ENCODE data around the gene FOXP1.
"Not testable (repeated sequence)": the region's sequence is repeated elsewhere in the genome, so short reads cannot be mapped to it uniquely, and the experiment has no call there.

Gene FOXP1

DNA sequence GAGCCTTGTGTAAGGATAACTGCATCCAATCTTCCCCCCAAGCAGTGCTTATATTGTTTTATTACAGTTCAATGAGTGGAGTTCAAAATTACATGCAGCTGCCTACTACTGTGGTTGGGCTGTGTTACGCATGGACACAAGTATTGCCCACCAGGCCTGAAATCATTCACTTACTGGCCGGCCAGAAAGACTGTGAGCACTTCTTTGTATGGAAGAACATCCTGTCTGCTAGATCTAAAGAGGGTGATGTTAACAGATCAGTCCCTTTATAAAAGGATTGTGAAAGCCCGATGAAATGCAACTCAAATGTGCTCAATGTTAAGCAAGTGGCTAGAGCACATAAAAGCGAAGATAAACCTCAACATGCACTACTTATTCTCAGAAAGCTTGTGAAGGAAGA is 132.5 kb downstream of the FOXP1 start:
- DNase-seq (ENCODE audit: low read depth): peak; percentile 24

DNA sequence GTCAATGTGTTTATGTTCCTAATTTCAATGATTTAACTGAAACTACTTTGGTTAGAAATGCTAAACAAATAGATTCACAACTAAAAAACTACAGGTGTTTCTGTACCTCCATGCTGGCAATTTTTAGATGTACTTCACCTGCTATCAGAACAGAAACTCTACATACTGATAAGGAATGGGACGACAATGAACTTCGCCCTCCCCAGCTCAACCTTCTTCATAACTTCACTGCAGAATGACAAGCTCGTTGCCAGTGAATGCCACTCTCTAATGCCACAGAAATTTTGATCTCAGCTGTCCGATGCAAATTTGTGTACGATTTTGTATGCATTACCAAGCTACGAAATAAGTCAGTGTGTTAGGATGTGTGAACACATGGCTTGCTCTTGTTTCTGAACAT is 133.4 kb downstream of the FOXP1 start:
- no peak for DNase-seq (ENCODE audit: low read depth)

- DNase-seq (ENCODE audit: low read depth): peak; percentile 41
These were observed 135.7 kb downstream of the FOXP1 start for GRCh38 chr3:71447803-71448202.

DNA sequence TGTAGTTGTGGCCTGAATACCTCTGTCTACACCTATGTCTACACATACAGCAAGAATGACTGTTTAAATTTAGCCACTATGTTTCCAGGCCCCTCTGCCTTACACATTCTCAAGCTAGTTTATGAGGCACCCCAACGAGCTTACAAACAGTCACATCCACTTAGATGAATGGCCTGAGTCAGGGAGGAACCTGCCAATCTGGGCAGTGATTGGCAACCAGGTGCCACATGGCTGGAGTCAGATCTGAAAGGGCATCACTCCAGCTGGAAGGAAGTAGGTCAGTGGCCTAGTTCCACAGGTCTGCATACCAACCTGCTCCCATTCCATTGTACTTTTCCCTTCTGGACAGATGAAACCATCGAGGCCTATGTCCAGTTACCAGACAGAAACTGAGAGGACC is 136.3 kb downstream of the FOXP1 start:
- DNase-seq (ENCODE audit: low read depth): no peak

DNA sequence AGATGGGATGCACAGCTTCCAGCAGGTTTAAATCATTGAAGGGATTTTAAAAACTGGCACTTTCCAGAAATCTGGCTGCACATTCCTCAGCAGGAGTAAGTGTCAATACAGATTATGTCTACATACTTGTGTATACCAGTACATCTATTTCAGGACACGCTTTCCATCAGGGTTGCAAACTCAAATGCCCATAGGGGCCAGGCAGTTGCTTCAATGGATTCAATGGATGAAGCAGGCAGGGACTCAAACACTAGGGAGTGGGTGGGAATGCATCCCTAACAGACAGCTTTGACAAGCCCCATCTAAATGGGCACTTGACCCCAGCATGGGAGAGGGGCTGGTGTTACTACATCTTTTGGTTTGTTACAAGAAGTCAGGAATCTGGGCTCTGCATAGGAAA is 136.8 kb downstream of the FOXP1 start:
- DNase-seq (ENCODE audit: low read depth): no peak

DNA sequence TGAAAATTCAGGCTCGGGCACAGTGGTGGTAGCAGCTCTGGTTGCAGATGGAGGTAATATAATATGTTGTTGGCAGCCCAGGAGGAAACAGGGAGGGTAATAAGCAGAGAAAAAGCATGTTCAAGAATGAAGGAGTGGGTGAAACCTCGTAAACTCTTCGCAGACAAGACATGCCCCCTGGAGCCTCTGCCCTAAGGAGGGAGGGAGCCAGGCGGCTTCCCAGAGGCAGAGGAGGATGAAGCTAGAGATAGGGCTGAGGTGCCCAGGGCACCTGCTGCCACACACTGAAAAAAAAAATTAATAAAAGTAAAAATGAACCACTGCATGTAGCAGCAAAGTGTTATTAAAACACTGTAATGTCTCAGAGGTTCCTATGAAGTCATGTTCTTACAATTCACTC is 137.3 kb downstream of the FOXP1 start:
- no peak for DNase-seq (ENCODE audit: low read depth)

DNA sequence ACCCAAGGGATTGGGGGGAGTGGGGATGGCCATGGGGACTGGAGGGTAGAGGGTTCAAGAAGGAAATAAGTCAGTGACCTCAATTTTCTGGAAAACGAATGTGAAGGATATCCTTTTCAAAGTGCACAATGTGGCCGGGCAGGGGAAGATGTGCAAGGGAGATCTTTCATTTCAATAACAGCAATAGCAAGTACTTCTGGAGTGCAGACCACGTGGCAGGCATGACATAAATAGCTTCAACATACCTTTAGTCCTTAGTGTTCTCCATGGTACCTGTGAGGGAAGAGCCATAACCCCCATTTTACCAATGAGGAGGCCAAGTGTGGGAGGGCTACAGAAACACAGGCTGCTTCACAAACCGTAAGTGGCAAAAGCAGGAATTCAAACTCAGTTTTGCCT is 138.7 kb downstream of the FOXP1 start:
- DNase-seq (ENCODE audit: low read depth): no peak

DNA sequence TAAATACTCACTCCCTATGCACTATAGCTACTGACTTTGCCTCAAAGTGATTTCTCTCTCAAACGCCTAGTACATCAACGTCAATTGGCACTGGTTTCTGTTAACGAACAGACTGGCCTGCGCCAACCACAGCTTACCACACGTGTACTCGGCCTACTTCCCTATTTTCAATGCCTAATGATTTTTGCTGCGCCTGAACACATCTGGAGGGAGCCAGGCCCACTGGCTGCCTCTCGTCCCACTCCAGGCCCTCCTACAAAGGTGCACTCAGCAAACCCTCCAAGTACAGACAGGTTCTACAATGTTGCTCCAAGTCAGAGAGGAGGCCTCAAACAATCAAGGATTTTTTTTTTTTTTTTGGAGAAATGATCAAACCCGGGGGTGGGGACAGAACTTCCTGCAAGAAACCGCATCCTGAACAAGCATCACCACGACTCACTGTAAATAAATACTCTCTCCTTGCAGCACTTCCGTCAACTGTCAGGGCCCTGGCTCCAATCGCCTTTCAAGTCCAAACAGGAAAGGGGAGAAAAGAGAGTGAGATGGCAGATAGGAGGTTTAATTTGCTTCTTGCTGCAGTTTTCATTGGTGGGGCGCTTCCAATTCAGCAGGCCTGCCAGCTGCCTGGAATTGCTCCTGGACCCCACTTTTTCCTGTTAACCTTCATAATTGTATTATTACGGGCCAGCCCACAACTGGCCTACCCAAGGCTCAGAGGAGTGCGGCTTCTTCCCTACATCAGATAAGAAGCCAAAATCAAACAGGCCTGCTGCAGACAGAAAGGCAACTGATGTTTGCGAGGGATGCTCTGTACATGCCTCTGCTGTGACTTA is 139.3 kb downstream of the FOXP1 start:
- DNase-seq (ENCODE audit: low read depth): peak; percentile 80

DNA sequence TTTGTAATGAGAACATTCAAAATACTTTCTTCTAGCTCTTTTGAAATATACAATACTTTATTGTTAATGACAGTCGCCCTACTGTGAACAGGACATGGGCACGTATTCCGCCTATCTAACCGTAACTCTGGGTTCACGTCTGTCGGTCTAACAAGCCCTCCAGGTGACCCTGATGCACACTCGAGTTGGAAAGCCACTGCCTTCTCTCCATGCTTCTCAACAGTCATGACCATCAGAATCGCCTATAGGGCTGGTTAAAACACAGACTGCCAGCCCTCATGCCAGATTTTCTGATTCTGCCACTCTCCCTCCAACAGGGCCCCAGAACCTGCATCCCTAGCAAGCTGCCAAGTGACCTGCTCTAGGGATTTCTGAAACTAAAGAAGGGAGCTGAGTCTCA is 140.2 kb downstream of the FOXP1 start:
- DNase-seq (ENCODE audit: low read depth): no peak

- DNase-seq (ENCODE audit: low read depth): no peak
These were observed 140.9 kb downstream of the FOXP1 start for GRCh38 chr3:71442652-71443042.

GRCh38 chr3:71441925-71442651 is 141.4 kb downstream of the FOXP1 start:
- no peak for DNase-seq (ENCODE audit: low read depth)

GRCh38 chr3:71441217-71441924 is 142.2 kb downstream of the FOXP1 start:
- DNase-seq (ENCODE audit: low read depth): peak; percentile 26

DNA sequence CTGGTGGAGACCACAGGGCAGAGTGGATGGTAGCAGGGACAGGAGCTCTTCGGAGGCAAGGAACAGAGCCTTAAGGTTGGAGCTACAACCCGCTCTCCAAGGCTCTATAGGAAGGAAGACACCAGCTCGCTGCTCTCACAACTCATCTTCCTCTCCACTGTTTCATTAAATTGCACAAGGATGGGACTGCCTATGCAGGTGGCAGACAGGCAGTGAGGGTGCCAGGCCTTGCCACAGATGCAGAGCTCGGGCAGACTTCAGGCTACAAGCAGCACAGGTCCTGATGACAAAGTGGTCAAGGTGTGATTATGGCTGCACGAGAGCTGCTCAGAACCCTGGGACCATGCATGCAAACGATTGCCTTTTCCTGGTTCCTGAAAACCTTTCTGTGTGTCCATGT is 144.6 kb downstream of the FOXP1 start:
- no peak for DNase-seq (ENCODE audit: low read depth)

DNA sequence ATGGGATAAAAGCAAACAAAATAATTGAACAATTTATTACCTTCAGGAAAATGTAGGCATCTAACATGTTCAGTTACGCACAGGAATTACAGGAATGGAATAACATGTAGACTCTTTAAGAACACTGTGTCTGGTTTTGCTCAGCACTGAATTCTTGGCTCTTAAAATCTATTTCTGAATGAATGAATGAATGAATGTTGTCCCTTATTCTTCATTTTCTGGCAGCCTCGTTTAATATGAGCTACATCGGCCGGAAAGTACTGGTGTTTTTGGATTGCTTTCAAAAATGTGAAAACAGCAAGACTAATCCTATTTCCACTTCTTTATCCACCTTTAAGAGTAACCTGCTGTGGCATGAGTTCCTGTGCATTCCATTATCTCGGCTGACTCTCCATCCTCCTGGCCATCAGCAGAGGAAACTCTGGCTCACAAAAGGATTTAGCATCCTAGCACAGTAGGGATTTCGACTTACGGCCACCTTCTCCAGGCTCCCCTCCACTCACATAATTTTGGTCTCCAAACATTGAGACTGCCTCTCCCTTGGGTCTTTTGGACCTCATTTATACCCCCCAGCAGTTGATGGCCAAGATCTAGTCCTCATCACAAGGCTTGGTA is 145.3 kb downstream of the FOXP1 start:
- no peak for DNase-seq (ENCODE audit: low read depth)

- peak; percentile 98 for DNase-seq (ENCODE audit: low read depth)
These were observed 147.2 kb downstream of the FOXP1 start for GRCh38 chr3:71436337-71436736.

DNA sequence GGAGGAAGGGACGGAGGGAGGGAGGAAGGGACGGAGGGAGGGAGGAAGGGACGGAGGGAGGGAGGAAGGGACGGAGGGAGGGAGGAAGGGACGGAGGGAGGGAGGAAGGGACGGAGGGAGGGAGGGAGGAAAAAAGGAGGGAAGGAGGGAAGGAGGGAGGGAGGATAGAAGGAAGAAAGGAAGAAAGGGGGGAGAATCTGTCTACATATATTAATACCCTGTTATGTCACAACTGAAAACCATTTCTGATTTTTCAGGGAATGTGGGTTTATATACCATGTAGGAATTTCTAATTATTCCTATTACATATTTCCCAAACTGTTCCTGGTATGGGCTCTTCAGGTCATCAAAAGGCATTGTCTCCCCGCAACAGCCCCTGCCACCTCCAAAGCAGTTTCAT is 147.7 kb downstream of the FOXP1 start:
- not testable (repeated sequence) for DNase-seq (ENCODE audit: low read depth)

- DNase-seq (ENCODE audit: low read depth): no peak
These were observed 149.9 kb downstream of the FOXP1 start for GRCh38 chr3:71433631-71434030.

DNA sequence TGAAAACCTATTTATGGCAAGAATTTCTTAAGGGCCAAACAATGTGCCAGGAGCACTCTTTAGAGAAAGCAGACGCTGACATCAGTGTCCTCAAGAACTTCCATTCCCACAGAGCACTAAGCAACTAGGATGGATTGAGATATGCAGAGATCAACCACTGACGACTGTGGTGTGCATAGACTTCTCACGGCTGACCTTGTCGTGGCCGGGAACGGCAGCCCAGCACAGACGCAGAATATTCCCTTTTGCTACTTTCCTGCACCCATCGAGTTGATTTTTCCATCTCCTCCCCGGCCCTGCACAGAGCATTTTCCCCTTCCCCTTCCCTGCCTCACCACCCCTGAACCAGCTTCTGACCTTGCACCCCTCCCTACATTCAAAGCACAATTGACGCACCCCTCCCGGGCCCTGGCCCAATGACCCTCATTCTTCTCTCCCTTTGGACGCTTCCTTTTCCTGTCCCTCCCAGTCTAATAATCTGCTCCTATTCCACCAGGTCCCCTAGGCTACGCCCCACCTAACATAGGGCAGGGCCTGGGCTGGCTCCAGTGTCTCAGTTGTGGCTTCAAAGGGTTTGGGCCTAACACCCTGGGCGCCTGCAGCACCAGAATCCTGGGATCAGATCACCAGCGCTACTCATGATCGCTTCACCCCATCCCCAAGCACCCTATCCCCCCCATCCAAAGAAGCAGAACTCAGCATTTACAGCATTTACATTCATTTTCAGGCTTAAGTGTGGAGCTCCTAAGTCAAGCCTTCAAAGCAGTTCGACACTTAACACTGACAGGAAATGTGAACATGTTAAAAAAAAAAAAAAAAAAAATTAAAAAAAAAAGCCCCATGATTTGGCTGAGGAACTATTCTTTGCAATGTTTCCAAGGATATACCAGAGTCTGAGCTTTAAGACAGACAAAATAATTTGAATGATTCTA is 151.2 kb downstream of the FOXP1 start:
- DNase-seq (ENCODE audit: low read depth): no peak

GRCh38 chr3:71430941-71431552 is 152.5 kb downstream of the FOXP1 start:
- DNase-seq (ENCODE audit: low read depth): peak; percentile 66

DNA sequence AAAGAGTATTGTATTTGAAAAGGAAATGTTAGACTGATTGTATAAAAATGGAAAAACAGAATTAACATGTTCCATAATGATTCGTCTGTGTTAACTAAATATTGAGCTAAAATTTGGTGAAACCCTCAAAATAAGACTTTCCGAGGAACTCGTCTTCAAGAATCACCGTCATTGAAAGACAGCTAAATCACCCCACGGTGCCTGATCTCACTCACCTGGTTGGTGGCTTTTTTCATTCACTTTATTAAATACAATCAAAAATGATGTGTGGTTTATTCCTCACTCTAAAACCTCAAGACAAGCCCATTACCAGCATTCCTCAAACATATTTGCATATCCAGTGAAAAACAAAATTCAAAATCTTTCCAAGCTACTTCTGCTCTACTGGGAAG is 153.9 kb downstream of the FOXP1 start:
- DNase-seq (ENCODE audit: low read depth): no peak
